Fibroblast of villous mesenchyme (primary cell): ENCODE data around the gene DUSP22. TPM values are rescaled to one million over a fixed set of nuclear protein-coding genes. Genes with fewer than 3 reads are reported as not detected.

ENCODE experiments used
- DNase-seq: peaks from one replicate; pipeline ENCODE4 v3.0.0-alpha.2; 2010; ENCODE audit warnings: low read depth
- H3K4me3 ChIP-seq: 2 replicates; pipeline ENCODE4 v1.5.1; 2011; ENCODE audit warnings: low read depth, mild to moderate bottlenecking, low read length
- total RNA-seq: library from RNA; depleted of rRNA; stranded (reverse); fragments of >200 nt; gene quantifications from 2 replicates; pipeline ENCODE4 v1.2.3, GENCODE V29; 2012
- TF ChIP-seq, protein P1 (sequence below): IDR thresholded peaks from 2 replicates; pipeline ENCODE4 v1.5.1; 2012; ENCODE audit warnings: low read depth, mild to moderate bottlenecking, low read length; ENCODE audit not compliant: insufficient read depth

Gene DUSP22
- total RNA-seq, 1 donor = 14.7 TPM

DNA sequence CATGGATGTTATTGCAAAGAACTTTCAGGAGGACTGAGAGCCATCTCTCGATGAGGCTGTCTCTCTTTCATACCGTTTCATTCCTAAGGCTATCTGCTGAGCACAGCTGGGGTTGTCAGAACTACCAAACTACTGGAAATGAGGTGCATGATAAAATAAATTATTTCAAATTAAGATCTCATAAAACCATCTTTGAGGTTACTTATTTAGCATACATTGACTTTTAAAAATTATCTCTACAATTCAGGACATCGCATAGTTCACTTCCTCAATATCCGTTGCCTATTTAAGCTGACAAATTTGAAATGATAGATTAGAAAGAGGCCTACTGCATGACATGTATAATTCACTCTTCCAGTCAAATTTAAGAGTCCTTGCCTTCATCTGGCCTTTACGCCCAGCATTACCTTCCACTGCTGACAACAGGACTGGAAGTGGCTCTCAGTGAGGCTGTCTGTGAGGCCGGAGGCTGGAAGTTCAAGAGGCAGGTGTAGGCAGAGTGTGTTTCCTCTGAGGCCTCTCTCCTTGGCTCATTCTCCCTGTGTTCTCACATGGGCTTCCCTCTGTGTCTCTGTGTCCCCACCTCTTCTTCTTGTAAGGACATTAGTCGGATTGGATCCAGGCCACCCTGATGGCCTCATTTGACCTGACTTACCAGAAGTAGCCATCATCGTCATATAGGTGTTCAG is 12.8 kb upstream of the DUSP22 start:
- TF ChIP-seq, protein P1, sequence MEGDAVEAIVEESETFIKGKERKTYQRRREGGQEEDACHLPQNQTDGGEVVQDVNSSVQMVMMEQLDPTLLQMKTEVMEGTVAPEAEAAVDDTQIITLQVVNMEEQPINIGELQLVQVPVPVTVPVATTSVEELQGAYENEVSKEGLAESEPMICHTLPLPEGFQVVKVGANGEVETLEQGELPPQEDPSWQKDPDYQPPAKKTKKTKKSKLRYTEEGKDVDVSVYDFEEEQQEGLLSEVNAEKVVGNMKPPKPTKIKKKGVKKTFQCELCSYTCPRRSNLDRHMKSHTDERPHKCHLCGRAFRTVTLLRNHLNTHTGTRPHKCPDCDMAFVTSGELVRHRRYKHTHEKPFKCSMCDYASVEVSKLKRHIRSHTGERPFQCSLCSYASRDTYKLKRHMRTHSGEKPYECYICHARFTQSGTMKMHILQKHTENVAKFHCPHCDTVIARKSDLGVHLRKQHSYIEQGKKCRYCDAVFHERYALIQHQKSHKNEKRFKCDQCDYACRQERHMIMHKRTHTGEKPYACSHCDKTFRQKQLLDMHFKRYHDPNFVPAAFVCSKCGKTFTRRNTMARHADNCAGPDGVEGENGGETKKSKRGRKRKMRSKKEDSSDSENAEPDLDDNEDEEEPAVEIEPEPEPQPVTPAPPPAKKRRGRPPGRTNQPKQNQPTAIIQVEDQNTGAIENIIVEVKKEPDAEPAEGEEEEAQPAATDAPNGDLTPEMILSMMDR = no peak

DNA sequence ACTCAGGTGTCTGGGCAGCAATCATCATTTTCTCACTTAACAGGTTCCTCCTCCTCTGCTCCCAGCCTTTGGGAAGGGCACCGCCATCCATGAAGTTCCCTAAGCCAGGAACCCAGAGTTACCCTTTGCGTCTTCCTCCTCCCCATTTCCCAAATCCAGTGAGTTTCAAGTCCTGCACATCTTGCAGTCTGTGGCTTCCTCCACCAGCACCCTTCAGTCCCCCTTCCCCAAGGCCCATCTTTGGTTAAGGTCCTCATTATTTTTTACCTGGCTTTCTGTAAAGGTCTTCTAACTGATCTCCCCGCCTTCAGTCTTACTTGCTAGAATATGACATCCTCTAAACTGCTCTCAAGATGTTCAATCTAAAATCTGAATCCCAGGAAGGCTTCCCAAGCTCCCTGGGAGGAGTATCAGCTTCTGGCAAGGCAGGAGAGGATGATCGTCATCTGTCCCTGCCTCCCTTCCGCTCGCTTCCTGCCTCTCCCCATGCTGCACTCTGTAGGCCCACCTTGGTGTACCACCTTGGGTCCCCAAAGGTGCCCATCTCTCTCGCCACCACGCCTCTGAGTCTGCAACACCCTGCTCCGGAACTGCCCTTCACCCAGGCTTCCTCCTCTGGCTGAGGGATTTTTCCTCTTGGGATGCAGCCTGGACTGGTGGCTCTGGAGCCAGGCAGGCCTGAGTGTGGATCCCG is 11.4 kb upstream of the DUSP22 start:
- TF ChIP-seq, protein P1 = no peak
- H3K4me3 ChIP-seq = no peak overlapping the region
- no peak for DNase-seq

More for the DNA sequence above, 12.8 kb upstream of the DUSP22 start:
- DNase-seq = no peak
- H3K4me3 ChIP-seq = no peak overlapping the region

DNA sequence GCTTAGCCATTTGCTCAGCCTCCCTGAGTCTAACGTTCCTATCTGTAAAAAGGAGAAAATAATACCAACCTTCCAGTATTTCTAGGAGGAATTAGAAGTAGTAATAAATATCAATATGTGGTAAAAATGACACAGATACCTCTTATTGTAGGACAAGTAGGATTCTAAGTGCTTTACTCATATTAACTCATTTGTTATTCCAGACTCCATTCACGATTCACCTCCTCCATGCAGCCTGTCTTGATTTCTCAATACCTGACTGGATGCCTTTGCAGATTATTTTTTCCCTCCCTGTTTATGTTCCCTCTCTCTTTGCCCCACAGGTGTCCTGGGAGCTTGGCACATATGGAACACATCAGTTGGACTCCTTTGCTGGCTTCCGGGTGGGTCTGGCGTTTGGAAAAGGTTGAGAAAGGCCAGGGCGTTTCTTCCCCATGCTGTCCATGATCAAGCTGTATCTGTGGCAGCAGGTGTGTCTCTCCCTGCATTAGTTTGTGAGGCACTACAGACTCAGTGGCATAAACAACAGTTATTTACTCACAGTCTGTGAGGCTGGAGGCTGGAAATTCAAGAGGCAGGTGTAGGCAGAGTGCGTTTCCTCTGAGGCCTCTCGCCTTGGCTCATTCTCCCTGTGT is 10.7 kb upstream of the DUSP22 start:
- TF ChIP-seq, protein P1 = no peak
- no peak for DNase-seq
- no peak overlapping the region for H3K4me3 ChIP-seq

DNA sequence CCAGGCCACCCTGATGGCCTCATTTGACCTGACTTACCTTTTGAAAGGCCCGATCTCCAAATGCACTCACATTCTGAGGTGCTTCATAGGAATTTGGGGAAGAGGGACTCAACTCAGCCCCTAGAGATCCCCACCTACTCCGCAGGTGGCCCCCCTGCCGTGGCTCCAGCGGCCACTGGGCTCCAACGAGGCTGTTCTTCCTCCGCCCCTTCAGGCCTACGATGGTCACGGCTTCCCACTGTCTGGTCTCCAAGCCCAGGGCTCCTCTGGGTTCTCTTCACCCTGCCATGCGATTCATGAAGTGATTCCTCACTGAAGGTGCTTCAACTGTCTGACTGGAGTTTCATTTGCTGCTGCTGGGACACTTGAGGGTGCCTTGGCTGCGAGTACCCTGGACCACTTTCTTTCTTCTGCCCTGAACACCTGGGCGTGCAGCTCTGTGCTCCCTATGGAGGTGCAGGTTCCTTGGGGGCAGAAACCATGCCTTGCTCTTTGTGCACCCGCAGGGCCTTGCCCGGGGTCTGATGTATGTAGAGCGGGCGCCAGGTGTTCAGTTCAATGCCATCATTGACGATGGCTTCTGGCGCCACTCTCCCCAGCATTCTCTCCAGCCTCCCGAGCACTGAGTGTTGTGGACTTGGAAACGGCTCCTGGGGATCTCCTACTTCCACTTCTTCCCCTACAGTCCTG is 10.0 kb upstream of the DUSP22 start:
- TF ChIP-seq, protein P1 = no peak
- DNase-seq = no peak
- H3K4me3 ChIP-seq = no peak overlapping the region

DNA sequence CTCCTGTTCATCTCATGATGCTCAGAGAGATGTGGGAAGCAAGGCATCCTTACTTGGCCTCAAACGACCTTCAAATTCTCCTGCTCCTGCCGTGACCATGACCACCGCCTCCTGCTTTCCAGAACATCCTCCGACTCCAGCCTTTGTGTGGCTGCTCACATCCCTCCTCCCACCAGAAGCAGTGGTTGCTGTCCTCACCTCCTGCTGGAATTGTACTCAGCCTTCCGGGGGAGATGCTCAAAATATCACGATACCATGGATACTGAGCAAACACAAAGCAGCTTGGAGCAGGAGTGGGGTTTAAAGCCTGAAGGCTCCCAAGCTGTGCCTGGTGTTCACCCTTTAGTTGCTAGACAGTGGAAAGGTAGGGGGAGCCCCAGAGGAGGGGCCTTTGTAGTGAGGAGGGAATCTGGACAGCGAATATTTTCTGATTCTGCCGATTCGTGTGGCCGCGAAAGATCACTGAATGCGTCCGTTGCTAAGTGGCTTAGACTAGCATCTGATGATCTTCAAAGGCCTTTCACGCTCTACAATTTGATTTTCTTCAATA is 9.3 kb upstream of the DUSP22 start:
- TF ChIP-seq, protein P1 = no peak
- no peak overlapping the region for H3K4me3 ChIP-seq
- no peak for DNase-seq

DNA sequence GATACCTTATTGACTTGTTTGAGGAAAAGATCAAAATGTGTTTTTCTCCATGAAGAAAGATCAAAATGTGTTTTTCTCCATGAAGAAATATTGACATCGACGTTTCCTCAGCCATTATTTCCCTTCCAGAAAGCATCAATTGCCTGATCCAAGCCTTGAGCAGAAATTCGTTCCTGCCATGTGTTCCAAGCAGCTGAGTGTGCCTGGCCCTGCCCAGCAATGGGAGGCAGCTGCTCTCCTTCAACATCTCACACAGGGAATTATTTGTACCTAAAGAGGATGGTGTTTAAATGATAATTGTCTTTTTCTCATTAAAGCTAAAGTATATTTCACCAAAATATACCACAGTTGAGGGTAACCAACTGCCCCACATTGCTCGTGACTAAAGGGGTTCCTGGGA is 7.8 kb upstream of the DUSP22 start:
- TF ChIP-seq, protein P1 = no peak
- DNase-seq = no peak

More for the DNA sequence above, 7.8 kb upstream of the DUSP22 start:
- H3K4me3 ChIP-seq = no peak overlapping the region
